Thyroid gland (tissue), 4 donors: ENCODE data around the gene PSEN2. TPM values are rescaled to one million over a fixed set of nuclear protein-coding genes. Genes with fewer than 3 reads are reported as not detected.

Experiments
- DNase-seq, 2 donors: peaks; one replicate each; pipeline ENCODE4 v3.0.0-alpha.2; 2019
- H3K27ac ChIP-seq, 3 donors: fragments of 200-600 bp; sonication (generic); 1 replicate in 2 of 3; 2 replicates in 1 of 3; pipeline ENCODE4 v1.5.1; 2016 to 2019; ENCODE audit warnings: mild to moderate bottlenecking in 1 of 3, moderate library complexity in 1 of 3
- H3K27me3 ChIP-seq: fragments of 200-600 bp; sonication (generic); one replicate; pipeline ENCODE4 v1.5.1; 2019
- H3K36me3 ChIP-seq, 2 donors: fragments of 200-600 bp; sonication (generic); one replicate each; pipeline ENCODE4 v1.5.1; 2016 to 2019
- H3K4me1 ChIP-seq, 2 donors: fragments of 200-600 bp; sonication (generic); one replicate each; pipeline ENCODE4 v1.5.1; 2017 to 2019
- H3K4me3 ChIP-seq, 3 donors: fragments of 200-600 bp; sonication (generic); replicated peaks in 1 of 3; 1 replicate in 2 of 3; 2 replicates in 1 of 3; pipeline ENCODE4 v1.5.1; 2016; ENCODE audit warnings: mild to moderate bottlenecking in 1 of 3
- H3K9me3 ChIP-seq: fragments of 200-600 bp; sonication (generic); one replicate; pipeline ENCODE4 v1.5.1; 2017
- POLR2A ChIP-seq, 2 donors: fragments of 450-650 bp; IDR thresholded peaks; one replicate each; pipeline ENCODE4 v1.6.1; 2017; ENCODE audit warnings: antibody characterized with exemption in 2 of 2, mild to moderate bottlenecking in 2 of 2, moderate library complexity in 1 of 2
- whole genome bisulfite sequencing, 2 donors: methylation state at CpG; one replicate each; pipeline ENCODE4 v1.1.5; 2017; 5-methylcytosine and 5-hydroxymethylcytosine counted together
- intact Hi-C: fragments of 100-400 bp; cut with DNase I; formaldehyde crosslinking; loops from one replicate; pipeline ENCODE4 v1.15.1; 2023
- total RNA-seq, 4 donors: library from RNA; depleted of rRNA; stranded (reverse); fragments of >200 nt; gene quantifications; one replicate each; pipeline ENCODE4 v1.2.3, GENCODE V29; 2016
- TF ChIP-seq, protein P1 (sequence below), 6 experiments: fragments of 200-600 bp in 3 of 6; fragments of 450-650 bp in 3 of 6; sonication (generic) in 3 of 6; IDR thresholded peaks; one replicate each; pipeline ENCODE4 v1.5.1; 2016 to 2019; ENCODE audit warnings: antibody characterized with exemption in 6 of 6, mild to moderate bottlenecking in 2 of 6, inconsistent platforms in 1 of 6, moderate library complexity in 1 of 6

Gene PSEN2
- total RNA-seq, 4 donors from 2014 or later: 22.0 to 31.0 (median 24.6) TPM

DNA sequence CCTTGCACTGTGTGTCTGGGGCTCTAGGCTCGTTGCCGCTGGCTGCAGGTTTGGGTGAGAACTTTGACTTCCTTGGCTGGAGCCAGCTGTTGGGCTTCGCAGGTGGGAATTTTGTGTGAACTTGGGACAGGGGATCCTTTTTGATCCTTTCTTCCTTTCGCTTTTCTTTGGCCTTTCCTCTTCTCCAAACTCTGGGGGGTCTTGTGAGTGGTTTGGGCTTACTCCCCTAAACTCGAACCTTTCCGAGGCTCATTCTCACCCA is 70.3 kb downstream of the PSEN2 start:
- peak overlapping the region in 2 of 3 donors; percentile 47 to 95 for H3K27ac ChIP-seq
- H3K27me3 ChIP-seq: no peaks in the 10 kb centered on the region
- intact Hi-C loops: no loop called here
- peak overlapping the region; percentile 42 to 69 (median 59) for H3K4me3 ChIP-seq
- no peaks in the 10 kb centered on the region for H3K36me3 ChIP-seq
- DNase-seq: no peak
- TF ChIP-seq POLR2A (IDR thresholded peaks at IDR 0.05): no peak
- 45 to 50% methylated on average over 6 of the region's 6 CpGs for WGBS, 2 donors
- no peaks in the 10 kb centered on the region for H3K9me3 ChIP-seq
- peaks cover 23 to 45% of the 10 kb centered on the region in 2 donors for H3K4me1 ChIP-seq

- no peak overlapping the region for H3K4me3 ChIP-seq
- H3K4me1 ChIP-seq: peaks cover 25 to 53% of the 10 kb centered on the region in 2 donors
- WGBS, 2 donors: 90 to 92% methylated on average over 3 of the region's 3 CpGs
These were observed 72.0 kb downstream of the PSEN2 start for GRCh38 chr1:226942392-226942791.

DNA sequence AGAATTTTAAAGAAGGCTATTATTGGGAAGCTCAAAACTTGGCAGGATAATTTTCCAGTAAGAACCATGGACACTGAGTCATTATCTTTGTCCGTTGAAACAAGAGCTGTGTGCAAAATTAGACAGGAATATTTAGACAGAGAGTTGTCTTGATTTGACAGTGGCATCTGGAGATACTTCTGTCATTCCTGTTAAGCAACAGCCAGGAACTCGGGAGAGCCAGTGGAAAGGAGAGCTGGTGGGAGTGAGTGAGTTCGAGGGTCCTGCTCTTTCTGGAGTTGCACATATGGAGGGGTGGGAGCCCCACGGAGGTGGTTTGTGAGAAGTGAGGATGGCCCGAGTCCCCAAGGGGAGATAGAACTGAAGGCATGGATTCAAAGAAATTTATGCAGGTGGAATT is 72.7 kb downstream of the PSEN2 start:
- Histone ChIP-seq H3K4me3 (no peak overlapping the region), H3K36me3 (no peaks in the 10 kb centered on the region), H3K27me3 (no peaks in the 10 kb centered on the region), H3K9me3 (no peaks in the 10 kb centered on the region), H3K27ac (no peak overlapping the region), H3K4me1 (peaks cover 25 to 53% of the 10 kb centered on the region in 2 donors)
- WGBS, 2 donors: 74 to 81% methylated on average over 5 of the region's 5 CpGs
- DNase-seq: no peak
- TF ChIP-seq, protein P1, sequence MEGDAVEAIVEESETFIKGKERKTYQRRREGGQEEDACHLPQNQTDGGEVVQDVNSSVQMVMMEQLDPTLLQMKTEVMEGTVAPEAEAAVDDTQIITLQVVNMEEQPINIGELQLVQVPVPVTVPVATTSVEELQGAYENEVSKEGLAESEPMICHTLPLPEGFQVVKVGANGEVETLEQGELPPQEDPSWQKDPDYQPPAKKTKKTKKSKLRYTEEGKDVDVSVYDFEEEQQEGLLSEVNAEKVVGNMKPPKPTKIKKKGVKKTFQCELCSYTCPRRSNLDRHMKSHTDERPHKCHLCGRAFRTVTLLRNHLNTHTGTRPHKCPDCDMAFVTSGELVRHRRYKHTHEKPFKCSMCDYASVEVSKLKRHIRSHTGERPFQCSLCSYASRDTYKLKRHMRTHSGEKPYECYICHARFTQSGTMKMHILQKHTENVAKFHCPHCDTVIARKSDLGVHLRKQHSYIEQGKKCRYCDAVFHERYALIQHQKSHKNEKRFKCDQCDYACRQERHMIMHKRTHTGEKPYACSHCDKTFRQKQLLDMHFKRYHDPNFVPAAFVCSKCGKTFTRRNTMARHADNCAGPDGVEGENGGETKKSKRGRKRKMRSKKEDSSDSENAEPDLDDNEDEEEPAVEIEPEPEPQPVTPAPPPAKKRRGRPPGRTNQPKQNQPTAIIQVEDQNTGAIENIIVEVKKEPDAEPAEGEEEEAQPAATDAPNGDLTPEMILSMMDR (IDR thresholded peaks at IDR 0.05): no peak
- no peak for TF ChIP-seq POLR2A (IDR thresholded peaks at IDR 0.05)
- intact Hi-C loops: no loop called here

More at GRCh38 chr1:226942392-226942791, 72.0 kb downstream of the PSEN2 start:
- H3K9me3 ChIP-seq: no peaks in the 10 kb centered on the region
- intact Hi-C loops: no loop called here
- no peaks in the 10 kb centered on the region for H3K36me3 ChIP-seq
- no peaks in the 10 kb centered on the region for H3K27me3 ChIP-seq
- no peak for DNase-seq
- TF ChIP-seq POLR2A (IDR thresholded peaks at IDR 0.05): no peak
- TF ChIP-seq, protein P1 (IDR thresholded peaks at IDR 0.05): no peak
- no peak overlapping the region for H3K27ac ChIP-seq

DNA sequence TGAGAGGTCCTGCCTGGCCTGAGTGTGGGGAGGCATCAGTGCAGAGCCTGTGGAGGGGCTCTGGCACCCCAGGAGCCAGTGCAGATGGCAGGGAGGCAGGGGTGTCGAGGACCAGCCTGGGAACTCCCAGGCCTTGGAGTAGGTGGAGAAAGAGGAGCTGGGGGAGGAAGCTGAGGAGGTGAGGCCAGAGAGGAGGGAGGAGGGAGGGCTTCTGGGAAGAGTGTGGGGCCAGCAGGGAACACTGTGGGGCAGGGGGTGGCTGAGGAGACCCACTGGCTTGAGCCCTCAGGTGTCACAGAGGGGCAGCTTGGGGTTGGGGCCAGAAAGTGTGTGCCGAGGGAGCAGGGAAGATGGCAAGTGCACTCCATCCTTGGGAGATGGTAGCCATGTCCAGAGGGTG is 73.5 kb downstream of the PSEN2 start:
- Histone ChIP-seq H3K4me3 (no peak overlapping the region), H3K27me3 (no peaks in the 10 kb centered on the region), H3K4me1 (peaks cover 20 to 46% of the 10 kb centered on the region in 2 donors), H3K27ac (no peak overlapping the region), H3K36me3 (no peaks in the 10 kb centered on the region), H3K9me3 (no peaks in the 10 kb centered on the region)
- WGBS, 2 donors: 89 to 95% methylated on average over 2 of the region's 2 CpGs
- no peak for TF ChIP-seq POLR2A (IDR thresholded peaks at IDR 0.05)
- TF ChIP-seq, protein P1 (IDR thresholded peaks at IDR 0.05): no peak
- DNase-seq: no peak
- intact Hi-C loops: no loop called here

- no peaks in the 10 kb centered on the region for H3K27me3 ChIP-seq
- no peaks in the 10 kb centered on the region for H3K9me3 ChIP-seq
- TF ChIP-seq, protein P1 (IDR thresholded peaks at IDR 0.05): no peak
- TF ChIP-seq POLR2A (IDR thresholded peaks at IDR 0.05): no peak
- peak; percentile 49 to 57 for DNase-seq
- peak overlapping the region in 2 of 3 donors; percentile 29 to 52 for H3K27ac ChIP-seq
- no peak overlapping the region for H3K4me3 ChIP-seq
- peaks cover 20 to 46% of the 10 kb centered on the region in 2 donors for H3K4me1 ChIP-seq
- intact Hi-C loops: no loop called here
- no peaks in the 10 kb centered on the region for H3K36me3 ChIP-seq
- 40 to 50% methylated on average over 16 to 19 of the region's 19 CpGs for WGBS, 2 donors
These were observed 74.9 kb downstream of the PSEN2 start for GRCh38 chr1:226945106-226945857.

Other genes with a start within 250 kb of the PSEN2 start
- gene ITPKB, start 131.3 kb upstream of the PSEN2 start, total RNA-seq: 10 to 100 TPM; 19.1 to 24.0 (median 22.2) TPM
- 10 to 100 TPM; 25.1 to 35.9 (median 30.1) TPM for gene COQ8A, start 69.7 kb downstream of the PSEN2 start, total RNA-seq